Stimulated activated naive B cell treated with anti-CD40 and anti-IgM and Interleukin-4, amounts not matched to agents 10 μg/mL and 1 μg/mL and 100 μg/mL, for 72 hours (primary cell): ENCODE data around the gene COQ8A.

Experiments used
- ATAC-seq, 2 donors: fragments of 150-1000 bp; cut with Tn5 transposase; replicated peaks; 2 replicates each; pipeline ENCODE4 v1.10.0; 2021; ENCODE audit warnings: moderate library complexity in 1 of 2
- DNase-seq: peaks from one replicate; pipeline ENCODE4 v3.0.0; 2021
- H3K27ac Mint-ChIP-seq: one replicate; pipeline ENCODE4 v1.8.0; 2022; ENCODE audit warnings: mild to moderate bottlenecking, mixed read lengths
- H3K27me3 Mint-ChIP-seq, 2 donors: one replicate each; pipeline ENCODE4 v1.8.0; 2022; ENCODE audit warnings: mixed read lengths in 2 of 2
- H3K36me3 Mint-ChIP-seq, 2 donors: one replicate each; pipeline ENCODE4 v1.8.0; 2022; ENCODE audit warnings: mixed read lengths in 2 of 2, mild to moderate bottlenecking in 1 of 2
- H3K4me1 Mint-ChIP-seq, 2 donors: one replicate each; pipeline ENCODE4 v1.8.0; 2022; ENCODE audit warnings: mixed read lengths in 2 of 2, mild to moderate bottlenecking in 1 of 2
- H3K4me3 Mint-ChIP-seq, 2 donors: one replicate each; pipeline ENCODE4 v1.8.0; 2022; ENCODE audit warnings: mild to moderate bottlenecking in 2 of 2, mixed read lengths in 2 of 2, moderate library complexity in 1 of 2
- H3K9me3 Mint-ChIP-seq, 2 donors: one replicate each; pipeline ENCODE4 v1.8.0; 2022; ENCODE audit warnings: mixed read lengths in 2 of 2, mild to moderate bottlenecking in 1 of 2

Gene COQ8A

DNA sequence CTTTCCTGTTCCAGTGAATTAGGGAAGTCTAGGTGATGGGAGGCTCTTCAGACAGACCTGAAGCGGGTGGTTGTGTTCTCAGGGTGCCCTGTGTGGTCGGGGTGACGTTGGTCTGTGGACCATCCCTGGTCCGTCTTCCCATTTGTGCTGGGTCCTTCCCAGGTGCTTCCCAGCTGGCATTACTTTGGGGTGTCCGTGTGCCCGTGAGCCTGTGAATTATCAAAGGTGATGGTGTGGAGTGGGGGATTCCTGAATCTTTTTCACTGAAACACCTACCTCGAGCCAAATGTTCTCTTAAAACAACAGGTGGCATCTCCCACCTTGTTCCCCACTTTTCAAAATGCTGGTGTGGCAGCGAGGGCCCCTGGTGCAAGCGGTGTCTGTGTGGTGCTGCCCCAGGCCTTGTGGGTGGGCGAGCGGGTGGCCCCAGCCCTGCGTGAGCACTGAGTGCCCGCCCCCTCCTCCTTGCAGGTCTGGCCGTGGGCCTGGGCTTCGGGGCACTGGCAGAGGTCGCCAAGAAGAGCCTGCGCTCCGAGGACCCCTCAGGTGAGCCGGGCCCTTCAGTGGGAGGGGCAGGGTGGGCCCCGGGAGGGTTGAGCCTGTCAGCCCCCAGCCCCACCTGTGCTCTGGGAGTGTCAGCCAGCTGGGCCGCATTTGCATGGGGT lies 37.0 kb downstream of the COQ8A start:
- Mint-ChIP-seq H3K4me3 (no peak overlapping the region), H3K4me1 (peaks cover 2 to 13% of the 10 kb centered on the region in 2 donors), H3K9me3 (no peaks in the 10 kb centered on the region), H3K36me3 (peaks cover 17 to 24% of the 10 kb centered on the region in 2 donors), H3K27me3 (no peaks in the 10 kb centered on the region), H3K27ac (no peak overlapping the region)
- ATAC-seq (no peak), DNase-seq (no peak)

DNA sequence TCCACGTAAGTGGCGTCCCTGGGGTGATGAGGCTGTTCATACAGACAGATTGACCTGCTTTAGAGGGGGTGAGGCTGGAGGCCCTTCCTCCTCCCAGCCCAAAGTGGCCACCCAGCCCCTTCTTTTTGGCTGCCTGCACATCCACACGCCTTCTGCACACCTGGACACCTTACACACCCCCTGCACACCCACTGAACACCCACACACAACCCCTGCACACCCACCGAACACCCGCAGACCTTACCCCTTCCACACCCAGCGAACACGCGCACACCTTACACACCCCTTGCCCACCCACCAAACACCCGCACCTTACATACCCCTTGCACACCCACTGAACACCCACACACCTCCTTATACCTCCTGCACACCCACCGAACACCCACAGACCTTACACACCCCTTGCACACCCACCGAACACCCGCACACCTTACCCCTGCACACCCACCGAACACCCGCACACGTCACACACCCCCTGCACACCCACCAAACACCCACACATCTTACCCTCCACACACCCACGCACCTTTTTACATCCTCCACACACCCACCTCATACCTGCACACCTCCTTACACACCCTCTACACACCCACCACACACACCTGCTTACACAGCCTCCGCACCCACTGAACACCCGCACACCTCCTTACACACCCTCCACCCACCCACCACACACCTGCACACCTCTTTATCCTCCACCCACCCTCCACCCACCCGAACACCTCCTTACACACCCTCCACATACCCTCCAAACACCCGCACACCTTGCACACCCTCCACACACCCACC lies 37.7 kb downstream of the COQ8A start:
- Mint-ChIP-seq H3K27me3 (no peaks in the 10 kb centered on the region), H3K4me3 (no peak overlapping the region), H3K36me3 (peaks cover 16 to 24% of the 10 kb centered on the region in 2 donors), H3K4me1 (peaks cover 2 to 12% of the 10 kb centered on the region in 2 donors), H3K9me3 (no peaks in the 10 kb centered on the region), H3K27ac (no peak overlapping the region)
- DNase-seq (no peak), ATAC-seq (no peak)

DNA sequence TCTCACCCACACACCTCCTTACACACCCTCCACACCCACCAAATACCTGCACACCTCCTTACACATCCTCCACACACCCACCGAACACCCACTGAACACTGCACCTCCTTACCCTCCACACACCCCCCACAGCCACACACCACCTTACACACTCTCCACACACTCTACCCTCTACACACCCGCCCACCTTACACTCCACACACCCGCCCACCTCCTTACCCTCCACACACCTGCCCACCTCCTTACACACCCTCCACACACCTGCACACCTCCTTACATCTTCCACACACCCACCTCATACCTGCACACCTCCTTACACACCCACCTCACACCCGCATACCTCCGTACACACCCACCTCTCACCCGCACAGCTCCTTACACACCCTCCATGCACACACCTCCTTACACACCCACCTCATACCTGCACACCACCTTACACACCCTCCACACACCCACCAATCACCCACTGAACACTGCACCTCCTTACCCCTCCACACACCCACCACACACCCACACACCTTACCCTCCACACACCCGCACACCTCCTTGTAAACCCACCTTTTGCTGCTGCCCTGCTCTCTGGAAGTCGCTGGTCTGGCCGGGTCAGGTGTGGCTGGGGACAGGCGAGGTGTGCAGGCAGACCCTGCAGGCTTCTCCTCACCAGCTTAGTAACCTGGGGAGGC lies 38.5 kb downstream of the COQ8A start:
- ATAC-seq (no peak), DNase-seq (no peak)
- peaks cover 0 to 12% of the 10 kb centered on the region in 2 donors for H3K4me1 Mint-ChIP-seq
- H3K4me3 Mint-ChIP-seq: no peak overlapping the region
- no peaks in the 10 kb centered on the region for H3K27me3 Mint-ChIP-seq
- no peaks in the 10 kb centered on the region for H3K9me3 Mint-ChIP-seq
- peak overlapping the region; percentile 14 for H3K27ac Mint-ChIP-seq
- peaks cover 20 to 28% of the 10 kb centered on the region in 2 donors for H3K36me3 Mint-ChIP-seq

DNA sequence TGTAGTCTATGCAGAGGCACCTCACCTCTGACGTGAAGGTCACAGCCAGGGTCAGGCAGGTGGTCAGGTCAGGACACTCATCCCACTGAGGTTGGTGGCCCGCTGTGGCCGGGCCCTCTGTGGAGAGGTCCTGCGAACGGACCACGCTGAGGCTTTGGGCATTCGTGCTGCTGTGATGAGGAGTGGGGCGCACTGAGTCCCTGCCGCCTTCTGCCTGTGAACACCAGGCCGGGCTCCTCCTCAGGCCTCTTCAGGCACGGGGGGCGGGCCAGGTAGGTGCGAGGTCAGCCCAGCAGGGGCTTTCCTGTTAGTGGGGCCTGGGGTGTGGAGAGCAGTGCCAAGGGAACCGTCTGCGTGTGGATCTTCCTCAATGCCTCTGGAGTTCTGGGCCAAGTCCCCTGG lies 39.0 kb downstream of the COQ8A start:
- Mint-ChIP-seq H3K4me1 (peaks cover 0 to 10% of the 10 kb centered on the region in 2 donors), H3K9me3 (no peaks in the 10 kb centered on the region), H3K27me3 (no peaks in the 10 kb centered on the region), H3K36me3 (peaks cover 20 to 28% of the 10 kb centered on the region in 2 donors), H3K4me3 (no peak overlapping the region), H3K27ac (no peak overlapping the region)
- DNase-seq (no peak), ATAC-seq (no peak)

DNA sequence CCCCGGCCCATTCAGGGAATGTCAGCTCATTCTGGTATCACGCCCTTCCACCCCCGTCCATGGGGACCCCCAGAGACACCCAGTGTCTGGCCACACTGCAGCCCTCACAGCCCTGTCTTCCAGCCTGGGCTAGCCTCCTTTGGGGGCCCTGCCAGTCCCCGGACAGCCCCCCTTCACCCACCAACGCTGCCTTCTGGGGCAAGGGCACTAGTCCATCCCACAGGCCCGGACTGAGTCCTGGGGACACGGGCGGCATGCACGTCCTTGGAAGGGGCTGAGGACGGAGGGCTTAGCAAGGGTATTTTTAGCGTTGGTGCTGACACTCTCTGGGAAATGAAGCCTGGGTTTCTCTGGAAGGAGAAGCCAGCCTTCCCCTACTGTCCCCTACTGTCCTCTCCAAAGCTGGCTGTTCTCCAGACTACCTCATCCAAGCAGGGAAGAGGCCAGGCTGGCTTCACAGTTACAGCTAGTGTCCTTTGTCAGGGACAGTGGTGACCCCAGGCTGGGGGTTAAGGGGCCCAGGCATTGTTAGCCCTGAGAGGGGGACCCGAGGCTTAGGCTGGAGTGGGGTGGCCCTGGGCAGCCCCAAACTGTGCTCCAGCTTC lies 39.5 kb downstream of the COQ8A start:
- Mint-ChIP-seq H3K36me3 (peaks cover 19 to 28% of the 10 kb centered on the region in 2 donors), H3K27me3 (no peaks in the 10 kb centered on the region), H3K9me3 (no peaks in the 10 kb centered on the region), H3K4me3 (no peak overlapping the region), H3K27ac (no peak overlapping the region), H3K4me1 (peaks cover 0 to 6% of the 10 kb centered on the region in 2 donors)
- DNase-seq: no peak
- no peak for ATAC-seq

DNA sequence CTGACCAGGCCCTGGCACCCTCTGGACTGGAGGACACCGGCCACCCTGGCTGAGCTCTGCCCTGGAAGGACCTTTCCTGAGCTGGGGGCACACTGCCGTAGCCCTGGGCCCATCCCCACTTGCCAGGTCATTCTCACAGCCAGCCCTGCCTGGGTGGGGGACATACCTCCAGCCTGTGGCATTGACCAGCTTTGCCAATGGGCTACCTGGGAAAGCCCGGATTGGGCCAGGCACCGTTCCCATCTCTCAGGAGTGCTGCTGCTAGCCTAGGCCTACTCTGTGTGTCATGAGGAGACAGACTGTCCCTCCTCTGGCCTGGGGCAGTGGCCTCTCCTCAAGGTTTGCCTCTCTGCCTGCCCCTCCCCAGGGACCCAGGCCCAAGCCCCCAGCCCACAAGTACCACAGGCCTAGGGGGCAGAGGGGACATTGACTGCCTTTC lies 40.0 kb downstream of the COQ8A start:
- H3K27ac Mint-ChIP-seq: no peak overlapping the region
- DNase-seq (no peak), ATAC-seq (no peak)
- H3K36me3 Mint-ChIP-seq: peaks cover 19 to 29% of the 10 kb centered on the region in 2 donors
- H3K4me1 Mint-ChIP-seq: peaks cover 0 to 6% of the 10 kb centered on the region in 2 donors
- no peaks in the 10 kb centered on the region for H3K9me3 Mint-ChIP-seq
- no peaks in the 10 kb centered on the region for H3K27me3 Mint-ChIP-seq
- H3K4me3 Mint-ChIP-seq: no peak overlapping the region

DNA sequence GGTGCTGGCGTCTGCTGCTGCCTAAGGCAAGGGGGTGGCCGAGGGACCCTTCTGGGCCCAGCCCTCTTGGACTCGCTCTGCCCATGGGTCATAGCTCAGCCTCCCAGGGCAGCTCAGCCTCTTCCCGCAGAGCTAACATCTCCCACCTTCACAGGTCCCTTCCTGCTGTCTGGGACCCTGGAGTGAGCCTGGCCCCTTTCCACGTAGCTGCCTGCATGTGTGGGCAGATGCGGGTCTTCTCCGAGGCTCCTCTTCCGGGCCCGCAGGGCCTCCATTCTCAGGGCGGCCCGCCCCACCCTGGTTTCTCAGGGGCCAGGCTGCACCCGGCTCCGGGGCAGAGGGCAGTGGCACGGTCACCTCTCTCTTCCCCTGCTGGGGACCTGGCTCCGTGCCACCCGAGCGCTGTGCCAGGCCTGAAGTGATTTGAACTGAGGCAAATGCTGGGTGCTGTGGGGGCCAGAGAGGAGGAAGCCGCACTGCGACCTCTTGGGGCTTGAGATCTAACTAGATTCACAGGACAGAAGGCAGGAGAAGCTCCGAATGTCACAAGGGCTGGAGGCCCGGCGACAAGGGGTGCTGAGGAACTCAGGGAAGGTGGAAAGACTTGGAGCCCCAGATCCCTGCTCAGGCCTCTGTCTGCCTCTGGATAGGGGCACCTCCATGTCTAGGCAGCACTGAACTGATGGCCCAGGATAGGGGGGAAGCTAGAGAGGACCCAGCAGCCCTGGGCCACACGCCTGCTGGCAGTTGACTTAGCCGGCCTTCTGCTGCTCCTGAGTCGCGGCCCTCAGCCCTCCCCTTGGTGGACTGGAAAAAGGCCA lies 40.7 kb downstream of the COQ8A start:
- H3K36me3 Mint-ChIP-seq: peaks cover 22 to 35% of the 10 kb centered on the region in 2 donors
- no peak overlapping the region for H3K27ac Mint-ChIP-seq
- DNase-seq (no peak), ATAC-seq (no peak)
- H3K4me3 Mint-ChIP-seq: no peak overlapping the region
- peaks cover 0 to 6% of the 10 kb centered on the region in 2 donors for H3K4me1 Mint-ChIP-seq
- no peaks in the 10 kb centered on the region for H3K27me3 Mint-ChIP-seq
- no peaks in the 10 kb centered on the region for H3K9me3 Mint-ChIP-seq

DNA sequence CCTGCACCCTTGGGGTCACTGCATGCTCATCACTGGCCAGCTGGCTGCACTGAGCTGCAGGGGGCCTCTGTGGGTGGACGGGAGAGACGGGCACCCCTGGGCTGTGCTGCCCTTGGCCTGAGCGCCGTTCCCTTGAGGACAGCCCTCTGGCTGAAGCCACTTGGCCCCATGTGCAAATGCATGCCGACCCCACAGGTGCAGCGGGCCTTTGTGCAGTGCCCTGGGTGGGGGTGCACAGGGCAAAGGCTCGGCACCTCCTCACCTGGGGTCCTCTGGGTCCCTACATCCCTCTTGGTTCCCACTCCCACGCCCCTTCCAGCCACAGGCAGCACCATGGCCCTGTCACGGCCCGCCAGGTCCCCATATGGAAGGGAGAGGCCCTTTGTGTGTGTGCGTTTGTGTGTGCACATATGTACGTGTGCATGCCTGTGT lies 41.3 kb downstream of the COQ8A start:
- H3K4me3 Mint-ChIP-seq: no peak overlapping the region
- no peaks in the 10 kb centered on the region for H3K27me3 Mint-ChIP-seq

DNA sequence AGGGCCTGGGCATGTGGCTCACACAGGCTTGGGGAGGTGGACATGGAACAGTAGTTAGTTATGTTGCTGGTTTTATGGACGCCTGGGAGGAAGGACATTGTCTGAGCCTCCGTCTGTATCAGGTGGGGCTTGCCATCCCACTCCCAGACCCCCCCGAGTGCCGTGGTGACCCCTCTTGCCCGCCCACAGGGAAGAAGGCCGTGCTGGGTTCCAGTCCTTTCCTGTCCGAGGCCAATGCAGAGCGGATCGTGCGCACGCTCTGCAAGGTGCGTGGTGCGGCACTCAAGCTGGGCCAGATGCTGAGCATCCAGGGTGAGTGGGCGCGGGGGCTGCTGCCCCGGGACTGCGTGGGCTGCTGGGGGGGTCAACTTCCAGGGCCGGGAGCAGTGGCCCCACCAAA lies 41.7 kb downstream of the COQ8A start:
- peaks cover 33 to 45% of the 10 kb centered on the region in 2 donors for H3K36me3 Mint-ChIP-seq
- H3K27ac Mint-ChIP-seq: peak overlapping the region; percentile 42
- peaks cover 0 to 6% of the 10 kb centered on the region in 2 donors for H3K4me1 Mint-ChIP-seq
- DNase-seq (no peak), ATAC-seq (no peak)
- no peaks in the 10 kb centered on the region for H3K27me3 Mint-ChIP-seq
- no peak overlapping the region for H3K4me3 Mint-ChIP-seq
- no peaks in the 10 kb centered on the region for H3K9me3 Mint-ChIP-seq

More for the DNA sequence above, 41.3 kb downstream of the COQ8A start:
- no peaks in the 10 kb centered on the region for H3K9me3 Mint-ChIP-seq
- no peak for DNase-seq
- H3K36me3 Mint-ChIP-seq: peaks cover 28 to 41% of the 10 kb centered on the region in 2 donors
- H3K27ac Mint-ChIP-seq: no peak overlapping the region
- H3K4me1 Mint-ChIP-seq: peaks cover 0 to 6% of the 10 kb centered on the region in 2 donors
- ATAC-seq: no peak

DNA sequence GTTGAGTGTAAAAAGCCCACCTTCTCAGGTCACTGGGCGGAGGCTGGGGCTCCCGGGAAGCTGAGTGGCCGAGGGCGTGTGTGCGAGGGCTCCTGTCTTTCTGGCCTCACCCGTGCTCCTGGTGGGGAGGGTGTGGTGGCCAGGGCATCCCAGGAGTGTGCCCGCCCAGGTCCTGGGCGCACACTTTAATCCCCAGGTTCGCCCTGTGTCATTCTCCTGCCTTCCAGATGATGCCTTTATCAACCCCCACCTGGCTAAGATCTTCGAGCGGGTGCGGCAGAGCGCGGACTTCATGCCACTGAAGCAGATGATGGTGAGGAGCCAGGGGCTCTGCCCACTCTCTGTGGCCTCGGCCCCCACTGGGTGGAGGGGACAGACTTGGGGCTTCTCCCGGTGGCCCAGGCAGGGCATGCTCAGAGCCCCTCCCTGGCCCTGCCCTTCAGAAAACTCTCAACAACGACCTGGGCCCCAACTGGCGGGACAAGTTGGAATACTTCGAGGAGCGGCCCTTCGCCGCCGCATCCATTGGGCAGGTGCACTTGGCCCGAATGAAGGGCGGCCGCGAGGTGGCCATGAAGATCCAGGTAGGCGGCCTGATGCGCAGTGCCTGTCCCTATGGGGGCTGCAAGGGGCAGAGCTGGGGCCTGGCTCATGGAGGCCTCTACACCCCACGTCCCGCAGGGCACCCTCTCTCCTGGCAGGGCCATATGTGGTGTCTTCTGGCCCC lies 42.5 kb downstream of the COQ8A start:
- Mint-ChIP-seq H3K27ac (peak overlapping the region; percentile 20), H3K4me1 (peaks cover 2 to 4% of the 10 kb centered on the region in 2 donors), H3K27me3 (no peaks in the 10 kb centered on the region), H3K9me3 (no peaks in the 10 kb centered on the region), H3K4me3 (no peak overlapping the region), H3K36me3 (peaks cover 37 to 50% of the 10 kb centered on the region in 2 donors)
- no peak for ATAC-seq
- DNase-seq: no peak

DNA sequence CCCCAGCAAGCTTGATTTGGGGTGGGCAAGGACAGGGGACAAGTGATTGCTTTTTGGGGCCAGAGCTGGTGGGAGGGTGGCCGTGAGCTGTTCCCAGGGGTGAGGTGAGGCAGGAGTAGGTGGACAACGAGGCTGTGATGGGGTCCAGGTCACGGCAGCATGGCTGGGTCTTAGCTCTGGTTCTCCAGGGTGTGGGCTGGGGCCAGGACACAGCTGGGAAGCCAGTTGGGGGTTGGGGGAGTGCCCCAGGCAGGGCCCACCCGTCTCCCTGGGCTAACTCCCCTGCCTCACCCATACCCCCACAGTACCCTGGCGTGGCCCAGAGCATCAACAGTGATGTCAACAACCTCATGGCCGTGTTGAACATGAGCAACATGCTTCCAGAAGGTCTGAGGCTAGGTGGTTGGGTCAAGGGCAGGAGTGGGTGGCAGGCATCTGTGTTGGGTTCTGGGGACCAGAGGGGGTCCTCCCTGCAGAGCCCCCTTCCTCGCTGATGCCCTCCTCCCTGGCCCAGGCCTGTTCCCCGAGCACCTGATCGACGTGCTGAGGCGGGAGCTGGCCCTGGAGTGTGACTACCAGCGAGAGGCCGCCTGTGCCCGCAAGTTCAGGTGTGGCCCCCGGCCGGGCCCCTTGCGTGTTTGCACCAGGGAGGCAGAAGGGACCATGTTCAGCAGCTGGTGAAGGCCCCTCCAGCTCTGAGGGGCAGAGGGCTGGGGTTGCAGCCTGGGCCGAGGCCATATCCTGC lies 43.3 kb downstream of the COQ8A start:
- no peak overlapping the region for H3K4me3 Mint-ChIP-seq
- peak overlapping the region; percentile 20 for H3K27ac Mint-ChIP-seq
- H3K27me3 Mint-ChIP-seq: no peaks in the 10 kb centered on the region
- H3K9me3 Mint-ChIP-seq: no peaks in the 10 kb centered on the region
- ATAC-seq (no peak), DNase-seq (no peak)
- peaks cover 35 to 45% of the 10 kb centered on the region in 2 donors for H3K36me3 Mint-ChIP-seq
- H3K4me1 Mint-ChIP-seq: peaks cover 0 to 4% of the 10 kb centered on the region in 2 donors

DNA sequence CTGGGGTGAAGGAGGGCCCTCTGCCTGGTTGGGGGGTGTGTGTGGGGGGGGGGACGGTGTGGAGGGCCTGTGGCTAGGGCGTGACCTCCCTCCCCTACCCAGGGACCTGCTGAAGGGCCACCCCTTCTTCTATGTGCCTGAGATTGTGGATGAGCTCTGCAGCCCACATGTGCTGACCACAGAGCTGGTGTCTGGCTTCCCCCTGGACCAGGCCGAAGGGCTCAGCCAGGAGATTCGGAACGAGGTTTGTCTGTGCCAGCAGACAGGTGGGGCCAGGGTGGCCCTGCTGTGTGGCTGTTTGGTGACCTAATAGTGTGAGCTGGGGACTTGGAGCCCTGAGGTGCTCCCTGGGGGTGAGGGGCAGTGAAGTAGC lies 43.9 kb downstream of the COQ8A start:
- Mint-ChIP-seq H3K4me1 (peaks cover 4 to 5% of the 10 kb centered on the region in 2 donors), H3K36me3 (peaks cover 35 to 40% of the 10 kb centered on the region in 2 donors), H3K27me3 (no peaks in the 10 kb centered on the region), H3K4me3 (no peak overlapping the region), H3K27ac (peak overlapping the region; percentile 42), H3K9me3 (no peaks in the 10 kb centered on the region)
- no peak for DNase-seq
- ATAC-seq: no peak
